Thyroid gland (tissue), 4 donors: ENCODE data around the gene KRTAP5-6.

Source experiments
- CTCF ChIP-seq, 6 experiments: fragments of 200-600 bp in 3 of 6; fragments of 450-650 bp in 3 of 6; sonication (generic) in 3 of 6; IDR thresholded peaks; one replicate each; pipeline ENCODE4 v1.5.1; 2016 to 2019; ENCODE audit warnings: antibody characterized with exemption in 6 of 6, mild to moderate bottlenecking in 2 of 6, inconsistent platforms in 1 of 6, moderate library complexity in 1 of 6
- POLR2A ChIP-seq, 2 donors: fragments of 450-650 bp; IDR thresholded peaks; one replicate each; pipeline ENCODE4 v1.6.1; 2017; ENCODE audit warnings: antibody characterized with exemption in 2 of 2, mild to moderate bottlenecking in 2 of 2, moderate library complexity in 1 of 2

- no peak for TF ChIP-seq CTCF (IDR thresholded peaks at IDR 0.05)
- no peak for TF ChIP-seq POLR2A (IDR thresholded peaks at IDR 0.05)
Measured at GRCh38 chr11:1727096-1727690, 30.2 kb downstream of the KRTAP5-6 start.
